A549 (cell line): ENCODE data around the gene PLA2G4F.

Experiments
- CTCF ChIP-seq: fragments of >200 bp; sonication (Bioruptor Twin); formaldehyde crosslinking; IDR thresholded peaks from 3 replicates; pipeline ENCODE4 v1.5.1; 2016
- EP300 ChIP-seq, 2 experiments: fragments of >200 bp; sonication (Bioruptor Twin); formaldehyde crosslinking; IDR thresholded peaks; 2 replicates in 1 of 2; 3 replicates in 1 of 2; pipeline ENCODE4 v1.6.1; 2016 to 2017
- ESRRA ChIP-seq: fragments of 150-350 bp; IDR thresholded peaks from 2 replicates; pipeline ENCODE4 v1.6.1; 2014; ENCODE audit warnings: mild to moderate bottlenecking, low read length, borderline replicate concordance
- MAX ChIP-seq: IDR thresholded peaks from 2 replicates; pipeline ENCODE4 v1.6.1; 2012
- NPAS2 ChIP-seq: fragments of 250-450 bp; sonication (Bioruptor Pico); IDR thresholded peaks from 2 replicates; pipeline ENCODE4 v1.8.0; 2022; ENCODE audit warnings: mild to moderate bottlenecking, moderate library complexity, borderline replicate concordance
- PHF8 ChIP-seq: fragments of 200-600 bp; sonication (generic); IDR thresholded peaks from 2 replicates; pipeline ENCODE4 v1.6.1; 2016; ENCODE audit warnings: low read depth, mild to moderate bottlenecking, antibody characterized with exemption, moderate library complexity, borderline replicate concordance
- POLR2A ChIP-seq: IDR thresholded peaks from 2 replicates; pipeline ENCODE4 v1.6.1; 2012; ENCODE audit warnings: mild to moderate bottlenecking, low read length
- RAD21 ChIP-seq, 2 experiments: fragments of >200 bp in 1 of 2; sonication (Bioruptor Twin) in 1 of 2; formaldehyde crosslinking in 1 of 2; IDR thresholded peaks in 1 of 2; conservative IDR thresholded peaks in 1 of 2; 2 replicates in 1 of 2; 3 replicates in 1 of 2; pipeline ENCODE4 v1.6.1; 2012 to 2018; ENCODE audit warnings: inconsistent platforms in 1 of 2
- REST ChIP-seq: fragments of 200-600 bp; sonication (generic); IDR thresholded peaks from 2 replicates; pipeline ENCODE4 v1.6.1; 2016; ENCODE audit warnings: antibody characterized with exemption, mild to moderate bottlenecking, moderate library complexity
- RNF2 ChIP-seq: fragments of 200-600 bp; sonication (generic); IDR thresholded peaks from 2 replicates; pipeline ENCODE4 v1.6.1; 2016; ENCODE audit warnings: low read depth, mild to moderate bottlenecking, antibody characterized with exemption, moderate library complexity, borderline replicate concordance
- SMC3 ChIP-seq: fragments of >200 bp; sonication (Bioruptor Twin); formaldehyde crosslinking; IDR thresholded peaks from 3 replicates; pipeline ENCODE4 v1.6.1; 2018; ENCODE audit warnings: inconsistent platforms
- SREBF2 ChIP-seq: fragments of 450-650 bp; IDR thresholded peaks from 2 replicates; pipeline ENCODE4 v1.6.1; 2014; ENCODE audit warnings: mild to moderate bottlenecking, moderate library complexity

DNA sequence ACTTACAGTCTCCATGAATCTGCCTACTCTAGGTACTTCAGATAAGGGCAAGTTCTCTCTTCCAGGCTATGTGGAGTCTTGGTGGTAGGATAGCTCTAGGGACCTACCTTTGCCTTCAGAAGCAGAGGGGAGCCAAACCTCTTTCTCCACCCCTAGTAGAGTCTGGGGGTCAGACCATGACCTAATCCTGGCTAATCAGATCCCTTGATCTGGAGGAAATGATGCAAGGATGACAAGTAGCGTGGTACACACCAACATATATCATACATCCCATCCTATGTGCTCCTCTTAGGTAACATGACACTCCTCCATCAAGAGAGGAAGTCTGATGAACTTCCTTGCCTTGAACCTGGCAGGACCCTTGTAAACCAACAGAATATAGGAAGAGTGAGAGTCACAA is 15.4 kb upstream of the PLA2G4F start:
- TF ChIP-seq ESRRA, result no peak
- TF ChIP-seq CTCF, result no peak
- no peak for TF ChIP-seq NPAS2 (CRISPR knock-in tag)
- TF ChIP-seq RNF2, result no peak
- no peak for TF ChIP-seq EP300 (IDR thresholded peaks at IDR 0.05)
- no peak for TF ChIP-seq RAD21 (conservative IDR thresholded peaks at IDR 0.05 in 1 of 2, IDR thresholded peaks at IDR 0.05 in 1 of 2)
- no peak for TF ChIP-seq REST
- TF ChIP-seq POLR2A, result no peak
- no peak for TF ChIP-seq SMC3
- no peak for TF ChIP-seq SREBF2
- no peak for TF ChIP-seq MAX
- TF ChIP-seq PHF8, result no peak
